ENCODE results near the gene USP37. TPM values are rescaled to one million over a fixed set of nuclear protein-coding genes. Genes with fewer than 3 reads are reported as not detected.

Gene USP37
- polyA plus RNA-seq, 2 of the 4 experiments (the other 2 are of a cell fraction) = 5.1 to 12.8 TPM

GRCh38 chr2:218540015-218540414, 28.1 kb downstream of the USP37 start:
- WGBS (ENCODE audit: missing lambda C conversion rate) = 82% methylated on average over 3 of the region's 3 CpGs
- ChIA-PET POLR2A (no interaction called here), CTCF (interaction anchor here (0.6 to 1.1 kb wide), 4 partner anchors 17 to 307 kb away, joined by 3 read pairs; no protein-coding TSS in a partner anchor)
- Histone ChIP-seq H3K4me2 (no peak overlapping the region), H3K9me3 (no peaks in the 10 kb centered on the region), H3K27ac (no peak overlapping the region), H3K4me1 (no peaks in the 10 kb centered on the region), H3K4me3 (no peak overlapping the region)
- DNase-seq (ENCODE audit: low read depth in 1 of 2, low spot score in 1 of 2) = no peak
- ATAC-seq = no peak
- FAIRE-seq = no peak
- TF ChIP-seq MYC (IDR thresholded peaks at IDR 0.05; ENCODE audit: borderline replicate concordance, low read length) (no peak), E2F6 (IDR thresholded peaks at IDR 0.05; ENCODE audit: borderline replicate concordance, low read depth) (no peak), SREBF2 (IDR thresholded peaks at IDR 0.05) (no peak), TP53 (CRISPR knock-in tag; IDR thresholded peaks at IDR 0.05) (no peak), MAZ (IDR thresholded peaks at IDR 0.05; ENCODE audit: borderline replicate concordance, low read depth, low read length) (no peak), ESRRA (IDR thresholded peaks at IDR 0.05; ENCODE audit: borderline replicate concordance, low read length) (no peak), RCOR1 (IDR thresholded peaks at IDR 0.05; ENCODE audit: low read depth, low read length) (no peak), CHD2 (IDR thresholded peaks at IDR 0.05; ENCODE audit: low read length, partially characterized antibody) (no peak), POLR2A (IDR thresholded peaks at IDR 0.05; ENCODE audit: low read length) (no peak), JUN (IDR thresholded peaks at IDR 0.05) (no peak), PBX3 (IDR thresholded peaks at IDR 0.05) (no peak), NFE2L2 (conservative IDR thresholded peaks at IDR 0.05; ENCODE audit: low read length) (no peak), FOSL2 (IDR thresholded peaks at IDR 0.05) (no peak), FOSL2 (CRISPR knock-in tag; IDR thresholded peaks at IDR 0.05) (no peak), EP300 (IDR thresholded peaks at IDR 0.05) (no peak), MAX (IDR thresholded peaks at IDR 0.05) (no peak), CBX2 (IDR thresholded peaks at IDR 0.05; ENCODE audit: borderline replicate concordance, low read depth) (no peak), HOXA7 (CRISPR knock-in tag; IDR thresholded peaks at IDR 0.05) (no peak), BHLHE40 (IDR thresholded peaks at IDR 0.05; ENCODE audit: low read depth, low read length) (no peak), CHD4 (IDR thresholded peaks at IDR 0.05; ENCODE audit: borderline replicate concordance) (no peak)
- TF ChIP-seq, protein P1, sequence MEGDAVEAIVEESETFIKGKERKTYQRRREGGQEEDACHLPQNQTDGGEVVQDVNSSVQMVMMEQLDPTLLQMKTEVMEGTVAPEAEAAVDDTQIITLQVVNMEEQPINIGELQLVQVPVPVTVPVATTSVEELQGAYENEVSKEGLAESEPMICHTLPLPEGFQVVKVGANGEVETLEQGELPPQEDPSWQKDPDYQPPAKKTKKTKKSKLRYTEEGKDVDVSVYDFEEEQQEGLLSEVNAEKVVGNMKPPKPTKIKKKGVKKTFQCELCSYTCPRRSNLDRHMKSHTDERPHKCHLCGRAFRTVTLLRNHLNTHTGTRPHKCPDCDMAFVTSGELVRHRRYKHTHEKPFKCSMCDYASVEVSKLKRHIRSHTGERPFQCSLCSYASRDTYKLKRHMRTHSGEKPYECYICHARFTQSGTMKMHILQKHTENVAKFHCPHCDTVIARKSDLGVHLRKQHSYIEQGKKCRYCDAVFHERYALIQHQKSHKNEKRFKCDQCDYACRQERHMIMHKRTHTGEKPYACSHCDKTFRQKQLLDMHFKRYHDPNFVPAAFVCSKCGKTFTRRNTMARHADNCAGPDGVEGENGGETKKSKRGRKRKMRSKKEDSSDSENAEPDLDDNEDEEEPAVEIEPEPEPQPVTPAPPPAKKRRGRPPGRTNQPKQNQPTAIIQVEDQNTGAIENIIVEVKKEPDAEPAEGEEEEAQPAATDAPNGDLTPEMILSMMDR (IDR thresholded peaks at IDR 0.05) = no peak

GRCh38 chr2:218536804-218537494, 31.2 kb downstream of the USP37 start:
- ChIA-PET POLR2A (no interaction called here), CTCF (no interaction called here)
- no peak for ATAC-seq

More at GRCh38 chr2:218536804-218537494, 31.2 kb downstream of the USP37 start:
- DNase-seq (ENCODE audit: low read depth in 1 of 2, low spot score in 1 of 2) (no peak), FAIRE-seq (no peak)
- 84% methylated on average over 6 of the region's 6 CpGs for WGBS (ENCODE audit: missing lambda C conversion rate)
- no peak overlapping the region for H3K4me3 ChIP-seq
- H3K9me3 ChIP-seq = no peaks in the 10 kb centered on the region
- TF ChIP-seq, protein P1 (IDR thresholded peaks at IDR 0.05) = no peak
- TF ChIP-seq NPAS2 (CRISPR knock-in tag; IDR thresholded peaks at IDR 0.05; ENCODE audit: borderline replicate concordance) (no peak), ZSCAN20 (CRISPR knock-in tag; IDR thresholded peaks at IDR 0.05) (no peak), HES2 (IDR thresholded peaks at IDR 0.05) (no peak), ESRRA (IDR thresholded peaks at IDR 0.05; ENCODE audit: borderline replicate concordance, low read length) (no peak), NR3C1 (IDR thresholded peaks at IDR 0.05) (no peak), HOXB13 (CRISPR knock-in tag; IDR thresholded peaks at IDR 0.05; ENCODE audit: low read depth) (no peak), RCOR1 (IDR thresholded peaks at IDR 0.05; ENCODE audit: low read depth, low read length) (no peak), POLR2AphosphoS2 (conservative IDR thresholded peaks at IDR 0.05; ENCODE audit: low read length) (no peak), TP53 (CRISPR knock-in tag; IDR thresholded peaks at IDR 0.05) (no peak), RARB (CRISPR knock-in tag; IDR thresholded peaks at IDR 0.05) (no peak), CEBPB (IDR thresholded peaks at IDR 0.05) (no peak), EHMT2 (IDR thresholded peaks at IDR 0.05; ENCODE audit: low read depth) (no peak), EP300 (IDR thresholded peaks at IDR 0.05) (no peak)
- no peak overlapping the region for H3K4me2 ChIP-seq
- H3K4me1 ChIP-seq = no peaks in the 10 kb centered on the region
- H3K27ac ChIP-seq = no peak overlapping the region
